HG03571 (cell line): ENCODE data around the gene CELF4.

Source experiments
- ATAC-seq: cut with Tn5 transposase; IDR thresholded peaks from one replicate; pipeline ENCODE4 v1.9.1; 2021; ENCODE audit not compliant: unreplicated experiment

The CELF4 gene

GRCh38 chr18:37299471-37300304 is 265.9 kb downstream of the CELF4 start:
- ATAC-seq = no peak

GRCh38 chr18:37298816-37299215 is 266.8 kb downstream of the CELF4 start:
- ATAC-seq = no peak

GRCh38 chr18:37297106-37297505 is 268.5 kb downstream of the CELF4 start:
- no peak for ATAC-seq

- ATAC-seq = no peak
Measured at GRCh38 chr18:37294951-37295350, 270.6 kb downstream of the CELF4 start.

GRCh38 chr18:37293359-37293758 is 272.2 kb downstream of the CELF4 start:
- no peak for ATAC-seq

- no peak for ATAC-seq
Measured at GRCh38 chr18:37289423-37289822, 276.2 kb downstream of the CELF4 start.

DNA sequence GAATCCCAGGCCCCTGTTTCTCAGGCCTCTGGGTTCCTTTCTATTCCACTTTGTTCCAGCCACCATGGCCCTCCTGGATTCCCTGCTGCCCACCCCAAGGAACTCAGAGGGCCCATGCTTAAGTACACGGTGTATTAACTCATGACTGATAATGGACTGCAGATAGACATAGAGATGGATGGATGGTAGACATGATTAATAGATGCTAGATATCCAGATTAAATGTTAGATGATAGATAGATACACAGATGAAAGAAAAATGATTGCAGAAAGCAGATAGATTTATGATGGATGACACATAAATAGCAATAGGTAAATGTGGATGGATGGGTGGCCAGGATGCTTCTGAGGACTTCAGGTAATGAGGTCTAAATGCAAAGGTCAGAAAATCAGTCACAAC is 278.0 kb downstream of the CELF4 start:
- ATAC-seq = no peak

- no peak for ATAC-seq
Measured at GRCh38 chr18:37286801-37287200, 278.8 kb downstream of the CELF4 start.

DNA sequence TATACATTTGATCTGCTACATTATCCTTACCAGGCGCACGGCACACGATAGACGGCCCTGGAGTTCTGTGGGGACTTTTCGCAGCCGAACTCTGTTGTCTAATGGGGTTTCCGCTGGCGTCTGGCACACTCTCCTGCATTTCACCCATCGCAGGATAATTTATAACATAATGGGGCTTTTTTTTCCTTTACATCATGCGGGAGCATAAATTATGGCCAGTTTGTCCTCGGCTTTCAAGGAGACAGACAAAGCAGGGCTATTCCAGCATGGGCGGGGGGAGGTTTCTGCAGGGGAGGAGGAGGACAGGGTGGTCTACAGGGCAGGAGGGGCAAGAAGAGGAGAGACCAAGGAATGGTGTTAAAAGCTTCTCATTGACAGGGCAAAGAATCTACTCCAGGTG is 279.8 kb downstream of the CELF4 start:
- ATAC-seq = no peak

DNA sequence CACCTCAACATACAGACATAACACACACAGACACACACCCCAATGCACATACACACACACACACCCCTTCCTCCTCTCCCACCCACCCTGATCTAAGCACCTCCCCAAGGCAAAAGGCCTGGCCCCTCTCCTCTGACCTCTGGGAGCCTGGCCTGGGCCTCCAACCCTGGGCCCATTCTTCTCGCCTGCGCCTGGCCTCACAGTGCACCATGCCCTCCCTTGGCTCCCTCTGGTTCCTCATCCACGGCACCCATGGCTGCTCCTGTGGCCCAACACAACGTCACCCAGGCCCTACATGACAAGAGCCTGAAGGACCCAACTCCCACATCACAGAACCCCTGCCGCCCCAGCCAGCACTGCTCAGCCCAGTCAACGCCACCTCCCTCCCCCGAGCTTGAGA is 281.3 kb downstream of the CELF4 start:
- no peak for ATAC-seq

DNA sequence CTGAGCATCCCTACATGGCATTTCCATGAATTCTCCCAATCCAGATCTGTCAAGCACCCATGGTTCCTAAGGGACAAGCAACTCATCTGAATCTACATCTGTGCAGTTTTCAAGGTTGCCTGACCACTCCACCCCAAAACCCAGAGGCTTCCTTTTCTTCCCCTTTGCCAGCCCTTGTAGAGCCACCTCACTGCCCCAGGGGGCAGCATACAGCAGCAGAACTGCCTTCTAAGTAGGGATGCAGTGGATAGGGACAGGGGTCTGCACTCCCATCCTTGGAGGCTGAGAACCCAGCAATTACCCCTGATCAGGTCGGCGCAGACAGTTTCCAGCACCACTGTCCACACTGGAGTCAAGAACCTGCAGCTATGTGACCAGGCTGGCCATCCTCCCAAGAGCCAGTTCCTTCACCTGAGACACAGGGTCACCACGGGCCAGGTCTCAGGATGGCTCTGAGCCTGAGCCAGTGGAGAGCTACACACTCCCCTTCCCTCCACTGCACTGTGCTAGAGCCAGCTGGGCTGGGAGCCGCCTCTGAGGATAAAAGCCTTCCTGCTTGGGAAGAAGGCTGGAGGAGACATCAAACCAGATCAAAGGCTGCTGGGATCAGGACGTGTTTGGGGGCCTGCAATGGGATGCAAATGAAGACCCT is 283.1 kb downstream of the CELF4 start:
- ATAC-seq = no peak

- ATAC-seq = no peak
Measured at GRCh38 chr18:37280701-37281393, 284.8 kb downstream of the CELF4 start.

DNA sequence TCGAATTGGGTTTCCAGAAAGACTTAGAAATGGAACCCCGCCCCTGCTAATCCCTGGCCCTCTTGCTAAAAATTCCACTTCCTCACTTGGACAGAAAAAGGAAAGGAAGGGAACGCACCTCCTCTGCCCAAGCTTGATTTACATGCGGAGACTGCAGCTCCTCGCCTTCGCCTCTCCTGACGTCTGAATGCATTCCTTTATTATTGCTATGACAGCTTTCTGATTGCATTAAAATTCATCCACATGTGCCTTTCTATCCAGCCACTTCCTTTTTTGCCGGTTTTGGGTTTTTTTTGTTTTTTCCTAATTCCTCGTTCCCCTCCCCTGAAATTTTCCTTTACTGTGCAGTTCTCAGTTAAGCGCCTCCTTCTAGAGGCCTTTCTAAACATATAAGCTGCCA is 287.8 kb downstream of the CELF4 start:
- no peak for ATAC-seq

GRCh38 chr18:37276111-37276890 is 289.3 kb downstream of the CELF4 start:
- ATAC-seq = no peak

GRCh38 chr18:37275237-37275741 is 290.3 kb downstream of the CELF4 start:
- no peak for ATAC-seq

GRCh38 chr18:37274309-37275236 is 291.0 kb downstream of the CELF4 start:
- ATAC-seq = no peak

GRCh38 chr18:37272841-37273240 is 292.8 kb downstream of the CELF4 start:
- no peak for ATAC-seq

DNA sequence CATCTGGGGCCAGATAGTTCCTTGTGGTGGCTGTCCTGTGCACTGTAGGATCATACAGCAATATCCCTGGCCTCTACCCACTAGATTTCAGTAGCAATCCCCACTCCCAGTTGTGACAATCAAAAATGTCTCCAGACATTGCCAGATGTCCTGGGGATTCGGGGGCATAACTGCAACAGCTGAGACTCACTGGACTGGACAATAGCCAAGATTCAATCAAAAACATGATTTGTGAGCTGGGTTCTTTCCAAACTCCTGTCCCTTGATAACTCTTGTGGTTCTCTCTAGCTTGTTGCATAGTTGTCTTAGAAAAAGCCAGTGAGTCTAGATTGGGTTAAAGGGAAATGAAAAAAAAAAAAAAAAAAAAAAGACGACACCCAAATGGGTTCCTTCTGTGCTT is 293.4 kb downstream of the CELF4 start:
- ATAC-seq = no peak

GRCh38 chr18:37270666-37271052 is 294.9 kb downstream of the CELF4 start:
- ATAC-seq = no peak
